Cardiac ventricle fibroblast (primary cell): ENCODE measurements around the gene APH1B. TPM values are rescaled to one million over a fixed set of nuclear protein-coding genes. Genes with fewer than 3 reads are reported as not detected.

Experiments used
- total RNA-seq: library from RNA; depleted of rRNA; stranded (reverse); fragments of >200 nt; gene quantifications from 2 replicates; pipeline ENCODE4 v1.2.3, GENCODE V29; 2015

Gene APH1B
- 13.0 and 14.5 TPM in 2 replicates for total RNA-seq

GRCh38 chr15:63277038-63277892 lies at the start of gene APH1B:
APH1B (plus strand) TSS chr15:63277605; CDS start chr15:63277624, 19 bp downstream.

Other genes with a start within 250 kb of the APH1B start
- 89.0 and 105 TPM in 2 replicates for gene TPM1, start 234.9 kb upstream of the APH1B start, total RNA-seq
- gene LACTB, start 155.7 kb upstream of the APH1B start, total RNA-seq, result 15.5 and 21.1 TPM in 2 replicates
- gene RPS27L, start 120.1 kb upstream of the APH1B start, total RNA-seq, result 159 and 207 TPM in 2 replicates
- 43.3 and 46.1 TPM in 2 replicates for gene RAB8B, start 88.0 kb upstream of the APH1B start, total RNA-seq
- 106 and 107 TPM in 2 replicates for gene CA12, start 104.2 kb downstream of the APH1B start, total RNA-seq
- 26.4 and 28.0 TPM in 2 replicates for gene USP3, start 227.0 kb downstream of the APH1B start, total RNA-seq